GM19238 (cell line): Measurements from ENCODE around the gene ZEB1.
A peak's percentile ranks its signal among the peaks of the same experiment; 100 is the strongest.
"Not testable (repeated sequence)": the region's sequence is repeated elsewhere in the genome, so short reads cannot be mapped to it uniquely, and the experiment has no call there.

ENCODE experiments used
- DNase-seq: peaks from one replicate; pipeline ENCODE4 v3.0.0; 2011; ENCODE audit warnings: low spot score; ENCODE audit not compliant: insufficient read length

Gene ZEB1

DNA sequence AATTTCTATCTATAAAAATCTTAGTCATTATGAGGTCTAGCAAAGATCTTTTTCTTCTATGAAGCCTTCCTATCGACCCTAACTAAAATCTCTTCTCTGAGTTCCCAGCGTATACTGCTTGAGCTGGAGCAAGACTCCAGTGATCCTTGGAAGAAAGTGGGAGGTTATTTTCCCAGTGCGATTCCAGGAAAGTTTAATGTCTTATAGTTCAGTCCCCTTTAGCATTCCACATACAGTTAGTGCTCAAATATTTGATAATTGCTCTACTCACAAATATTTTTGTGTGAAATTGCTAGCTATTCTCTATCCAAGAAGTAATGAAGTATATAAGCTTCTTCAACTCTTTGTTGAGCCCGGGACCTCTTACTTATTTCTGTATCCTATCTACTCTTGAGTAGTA lies 47.7 kb downstream of the ZEB1 start:
- DNase-seq = no peak

DNA sequence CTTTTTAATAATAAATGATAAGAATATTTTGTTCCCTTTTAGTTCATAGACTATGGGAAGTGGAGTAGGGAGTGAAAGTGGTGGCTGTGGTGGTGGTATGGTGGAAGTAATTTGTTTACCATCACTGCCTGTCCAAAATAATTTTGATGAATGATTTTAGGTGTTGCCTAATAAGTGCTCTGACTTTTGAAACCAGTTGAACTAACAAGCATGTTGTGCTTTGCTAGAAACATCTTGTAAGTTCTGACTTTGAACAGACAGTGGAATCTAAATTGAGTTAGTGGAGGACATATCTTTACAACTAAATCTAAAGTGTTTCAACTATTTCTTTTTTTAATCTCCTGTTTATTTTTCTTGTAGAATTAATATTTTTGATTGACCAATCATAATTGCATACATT lies 49.7 kb downstream of the ZEB1 start:
- no peak for DNase-seq

DNA sequence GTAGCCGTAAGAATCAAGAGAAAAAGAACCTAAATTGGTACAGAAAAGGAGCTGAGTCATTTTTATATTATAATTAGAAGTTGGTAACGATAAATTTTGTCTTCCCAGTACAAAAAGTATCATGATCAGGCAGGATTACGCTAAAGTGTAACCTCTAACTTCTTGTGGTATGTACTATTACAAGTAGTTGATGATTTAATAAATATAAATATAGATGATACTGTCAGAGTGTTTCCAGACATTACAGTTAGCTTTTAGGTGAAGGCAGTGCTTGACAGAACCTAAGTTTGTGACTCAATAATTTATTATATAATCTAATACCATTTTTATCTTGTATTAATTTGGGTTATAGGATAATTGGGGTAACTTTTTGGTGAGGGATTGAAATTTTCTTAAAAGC lies 53.4 kb downstream of the ZEB1 start:
- DNase-seq = no peak

DNA sequence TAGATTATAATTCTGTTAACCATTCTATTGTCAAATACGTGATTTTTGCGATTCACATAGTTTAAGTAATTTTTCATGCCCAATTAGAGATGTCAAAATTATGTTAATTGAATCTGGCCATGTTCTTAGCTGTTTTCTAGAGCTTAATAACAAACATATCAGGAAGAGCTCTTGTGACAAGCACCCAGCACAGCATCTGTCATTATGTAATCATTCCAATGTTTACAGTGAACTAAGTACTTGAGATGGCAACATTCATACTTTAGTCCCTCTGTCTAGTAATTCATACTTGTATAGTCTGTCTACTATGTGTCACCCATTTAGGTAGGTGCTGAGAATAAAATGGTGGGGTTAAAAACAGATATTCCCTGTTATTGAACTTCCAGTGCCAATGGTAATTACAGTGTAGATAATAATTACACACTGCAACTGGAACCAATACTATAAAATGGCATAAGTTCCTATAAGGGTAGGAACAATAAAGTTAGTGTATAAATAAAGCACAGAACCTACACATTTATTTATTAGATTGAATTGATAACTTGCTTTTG lies 55.2 kb downstream of the ZEB1 start:
- no peak for DNase-seq

DNA sequence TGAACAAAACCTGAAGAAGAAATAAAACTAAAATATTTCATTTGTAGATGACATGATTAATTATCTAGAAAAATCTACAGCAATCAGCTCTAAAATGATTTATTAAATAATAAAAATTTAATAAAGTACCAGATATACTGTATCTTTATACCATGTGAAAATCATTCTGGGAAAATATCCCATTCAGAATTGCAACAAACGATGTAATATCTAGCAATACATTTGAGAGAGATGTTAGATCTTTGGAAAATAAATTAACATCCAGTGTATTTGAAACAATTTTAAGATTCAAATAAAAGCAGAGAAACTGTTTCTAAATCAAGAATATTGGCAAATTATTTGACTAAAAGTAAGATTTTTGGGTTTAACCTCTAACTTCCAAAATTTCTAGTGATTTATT lies 62.2 kb downstream of the ZEB1 start:
- DNase-seq = no peak

DNA sequence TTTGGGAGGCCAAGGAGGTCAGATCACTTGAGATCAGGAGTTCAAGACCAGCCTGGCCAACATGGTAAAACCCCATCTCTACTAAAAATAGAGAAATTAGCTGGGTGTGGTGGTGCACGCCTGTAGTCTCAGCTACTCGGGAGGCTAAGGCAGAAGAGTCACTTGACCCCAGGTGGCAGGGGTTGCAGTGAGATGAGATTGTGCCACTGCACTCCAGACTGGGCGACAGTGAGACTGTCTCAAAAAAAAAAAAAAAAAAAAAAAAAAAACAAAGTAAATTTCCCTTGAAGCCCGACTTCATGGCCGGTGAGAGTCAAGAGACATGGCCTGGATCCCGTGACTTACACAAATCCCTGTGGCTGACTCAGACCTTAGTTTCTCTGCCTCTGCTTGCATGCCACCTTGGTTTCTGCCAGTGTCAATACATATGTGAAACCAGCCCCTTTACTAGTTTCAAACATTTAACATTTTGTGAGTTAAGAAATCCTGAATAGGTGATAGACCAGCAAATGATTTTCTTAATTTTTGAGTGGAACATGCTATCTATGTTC lies 62.8 kb downstream of the ZEB1 start:
- no peak for DNase-seq

DNA sequence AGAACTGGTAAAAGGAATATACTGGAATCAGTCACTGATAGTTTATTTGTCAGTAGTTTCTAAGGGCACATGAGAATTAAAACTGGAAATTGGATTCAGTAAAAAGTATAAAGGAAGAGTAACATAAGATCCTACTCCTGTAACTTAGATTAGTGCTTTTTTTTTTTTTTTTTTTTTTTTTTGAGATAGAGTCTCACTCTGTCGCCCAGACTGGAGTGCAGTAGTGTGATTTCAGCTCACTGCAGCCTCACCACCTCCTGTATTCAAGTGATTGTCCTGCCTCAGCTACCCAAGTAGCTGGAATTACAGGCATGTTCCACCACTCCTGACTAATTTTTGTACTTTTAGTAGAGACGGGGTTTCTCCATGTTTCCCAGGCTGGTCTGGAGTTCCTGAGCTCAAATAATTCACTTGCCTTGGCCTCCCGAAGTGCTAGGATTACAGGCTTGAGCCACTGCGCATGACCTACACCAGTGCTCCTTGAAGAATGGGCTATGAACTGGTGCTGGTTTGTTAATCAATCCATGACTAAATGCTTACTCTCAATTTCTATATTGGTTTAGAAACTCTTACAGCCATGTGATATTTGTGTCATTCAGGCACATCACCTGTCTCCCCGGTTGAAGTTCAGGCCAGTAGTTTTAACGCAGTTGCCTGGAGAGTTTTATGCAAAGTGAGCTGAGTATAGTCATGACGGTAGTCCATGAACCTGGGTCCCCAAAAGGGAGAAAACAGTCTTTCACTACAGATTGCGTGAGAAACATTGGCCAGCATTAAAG lies 65.0 kb downstream of the ZEB1 start:
- DNase-seq = peak; percentile 27

DNA sequence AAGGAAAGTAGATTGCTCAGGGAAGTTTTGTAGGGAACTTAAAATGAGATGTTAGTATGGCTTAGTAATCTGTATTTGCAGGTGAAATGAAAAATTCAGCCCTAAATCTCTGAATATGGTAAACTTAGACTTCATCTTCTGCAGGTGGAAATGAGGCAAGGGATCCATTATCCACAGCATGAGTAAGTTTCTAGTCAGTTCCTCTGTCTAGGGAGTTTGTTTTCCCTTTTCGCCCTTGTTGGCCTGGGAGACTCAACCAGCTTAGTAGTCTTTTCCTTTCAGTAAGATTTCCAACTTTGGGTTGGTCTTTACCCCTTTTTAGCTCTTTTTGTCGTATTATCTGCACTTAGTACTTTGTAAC lies 65.6 kb downstream of the ZEB1 start:
- no peak for DNase-seq

DNA sequence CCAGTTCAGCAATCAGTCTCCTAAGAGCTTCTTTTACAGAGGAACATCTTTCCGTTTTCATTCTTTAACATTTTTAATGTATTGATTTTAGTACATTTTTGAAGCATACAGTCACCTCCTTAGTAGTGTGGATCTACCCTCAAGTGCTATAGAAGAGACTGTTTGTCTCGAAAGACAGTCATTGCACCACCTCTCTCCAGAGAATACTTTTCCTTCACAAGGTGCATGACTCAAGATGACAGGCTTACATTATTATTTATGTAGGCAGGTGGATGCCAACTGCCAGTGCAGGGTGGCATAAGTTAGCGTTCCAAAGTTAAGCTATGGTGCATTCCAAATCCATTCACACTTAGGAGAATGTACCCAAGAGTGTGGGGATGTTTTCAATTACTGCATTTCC lies 71.8 kb downstream of the ZEB1 start:
- no peak for DNase-seq

DNA sequence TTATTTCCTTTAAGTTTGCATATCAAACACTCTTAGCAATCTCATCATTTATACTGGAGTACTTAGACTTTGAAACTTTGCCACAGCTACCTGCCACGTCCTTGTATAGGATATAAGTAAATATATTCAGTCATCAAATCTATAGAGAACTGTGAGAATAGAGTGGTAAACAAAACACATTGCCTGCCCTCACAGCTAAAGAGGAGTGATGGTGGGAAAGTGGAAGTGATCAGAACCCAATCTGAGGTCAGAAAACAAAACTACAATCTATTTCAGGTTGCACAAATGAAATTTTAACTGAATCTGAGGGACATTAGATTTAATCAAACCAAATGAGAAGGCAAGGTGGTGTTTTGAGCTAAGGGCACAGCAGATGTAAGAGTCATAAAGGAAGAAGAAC lies 74.8 kb downstream of the ZEB1 start:
- DNase-seq = no peak

DNA sequence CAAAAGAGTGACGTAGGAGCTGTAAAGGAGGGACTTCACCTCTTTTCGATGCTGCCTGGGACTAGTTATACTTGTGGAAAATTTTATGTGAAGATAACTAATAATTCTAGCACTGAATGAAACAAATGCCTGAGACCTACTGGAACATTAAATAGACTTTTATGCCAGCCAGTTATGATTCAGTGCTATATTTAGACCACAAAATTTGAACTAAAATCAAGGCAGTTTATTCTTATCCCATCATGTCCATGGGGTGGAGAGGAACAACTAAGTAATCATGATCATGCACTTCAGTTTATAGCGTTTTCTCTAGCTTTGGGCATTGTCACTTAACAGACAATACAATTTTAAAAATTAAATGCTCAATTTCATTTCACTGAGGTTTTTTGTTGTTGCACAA lies 76.7 kb downstream of the ZEB1 start:
- DNase-seq = no peak

DNA sequence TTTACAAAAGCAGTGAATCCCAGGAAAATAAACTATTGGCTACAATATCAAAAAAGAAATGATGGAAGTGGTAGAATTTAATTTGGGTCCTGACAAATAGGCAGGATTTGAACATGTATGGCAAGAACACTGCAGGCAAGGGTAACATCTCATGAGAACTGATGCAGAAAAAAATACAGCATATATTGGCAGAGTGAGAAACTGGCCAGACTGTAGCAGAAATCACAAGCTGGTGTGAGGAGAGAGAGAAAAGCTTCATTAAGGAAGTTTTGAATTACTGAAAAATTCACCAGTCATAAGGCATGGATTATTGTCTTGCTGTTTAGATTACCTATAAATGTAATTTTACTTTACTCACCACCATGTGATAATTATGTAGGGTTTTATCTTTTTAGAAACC lies 77.4 kb downstream of the ZEB1 start:
- DNase-seq = no peak

DNA sequence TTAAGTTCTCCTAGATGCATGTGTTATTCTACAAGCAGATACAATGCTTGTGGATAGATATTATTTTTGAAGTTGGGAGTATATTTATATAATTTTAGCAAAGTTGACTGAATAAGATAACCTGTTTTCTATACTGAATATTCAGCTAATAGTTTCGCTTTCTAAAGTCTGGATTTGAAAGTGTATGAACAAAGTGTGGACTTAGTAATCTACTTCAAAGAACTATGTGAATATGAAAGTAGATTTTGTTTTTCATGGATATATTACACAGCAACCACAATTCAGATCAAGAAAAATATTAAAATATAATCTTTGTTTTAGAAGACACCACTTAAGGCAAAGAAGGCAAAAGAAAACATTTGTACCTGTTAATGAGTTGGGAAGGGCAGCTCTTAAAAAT lies 78.8 kb downstream of the ZEB1 start:
- DNase-seq = no peak

DNA sequence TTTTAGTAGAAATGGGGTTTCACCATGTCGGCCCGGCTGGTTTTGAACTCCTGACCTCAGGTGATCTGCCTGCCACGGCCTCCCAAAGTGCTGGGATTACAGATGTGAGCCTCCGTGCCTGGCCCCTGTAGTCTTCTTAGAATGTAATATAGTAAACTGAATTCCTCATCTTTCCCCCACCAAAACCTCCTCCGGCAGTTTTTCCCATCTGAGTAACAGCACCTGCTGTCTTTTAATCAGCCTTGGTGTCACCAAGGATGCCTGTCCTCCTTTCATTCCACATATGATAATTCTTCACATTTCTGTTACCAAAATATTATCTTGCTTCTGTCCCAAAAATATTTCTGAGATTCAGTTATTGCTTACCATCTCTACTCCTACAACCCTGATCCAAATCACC lies 80.2 kb downstream of the ZEB1 start:
- DNase-seq = no peak

DNA sequence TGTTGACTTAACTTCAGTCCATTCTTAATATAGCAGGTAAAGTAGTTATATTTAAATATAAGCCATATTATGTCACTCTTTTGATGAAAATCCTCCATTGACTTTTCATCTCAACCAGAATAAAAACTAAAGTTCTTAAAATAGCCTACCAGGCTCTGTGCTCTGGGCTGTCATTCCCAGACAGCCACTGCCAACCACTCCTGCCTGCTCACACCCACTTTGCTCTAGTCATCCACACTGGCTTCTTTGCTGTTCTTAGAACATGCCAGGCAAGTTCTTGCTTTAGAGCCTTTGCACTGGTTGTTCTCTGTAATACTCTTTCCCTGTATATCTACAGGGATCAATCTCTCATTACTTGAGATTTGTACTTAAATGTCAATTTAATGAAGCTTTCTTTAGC lies 80.6 kb downstream of the ZEB1 start:
- no peak for DNase-seq

DNA sequence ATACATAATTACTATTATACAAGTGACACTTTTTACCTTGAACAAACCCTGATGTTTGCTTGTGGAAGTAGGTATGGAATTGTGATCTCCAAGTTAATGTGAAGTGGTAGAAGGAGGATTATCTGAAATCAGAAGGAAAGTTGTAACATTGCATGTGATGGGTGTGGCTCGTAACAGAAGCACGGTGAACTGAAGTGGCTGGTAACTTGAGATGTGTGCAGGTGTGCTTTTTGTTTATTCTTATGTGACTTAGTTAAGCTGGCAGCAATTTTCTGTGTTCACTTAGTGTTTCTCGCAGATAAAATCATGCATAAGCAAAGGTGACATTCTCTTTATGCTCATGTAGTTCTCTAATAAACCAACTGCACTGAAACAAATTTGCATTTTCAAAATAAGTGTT lies 82.3 kb downstream of the ZEB1 start:
- no peak for DNase-seq

DNA sequence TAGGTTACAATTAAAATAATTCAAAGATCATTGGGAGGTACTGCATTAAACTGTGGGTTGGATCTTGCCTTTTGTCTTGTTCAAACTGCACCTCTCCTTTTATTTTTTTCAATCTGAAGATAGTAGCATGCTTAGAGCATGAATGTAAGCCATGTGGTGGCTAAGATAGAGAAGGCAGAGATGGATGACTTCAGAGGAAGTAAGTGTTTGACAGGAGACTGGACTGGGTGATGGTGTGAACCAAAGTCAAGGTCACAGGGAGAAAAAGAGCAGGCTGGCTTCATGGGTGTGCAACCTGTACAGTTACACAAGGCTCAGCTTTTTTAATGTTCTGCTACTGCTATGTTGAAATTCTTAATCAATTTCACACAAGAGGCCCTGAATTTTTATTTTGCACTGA lies 85.6 kb downstream of the ZEB1 start:
- DNase-seq = no peak

DNA sequence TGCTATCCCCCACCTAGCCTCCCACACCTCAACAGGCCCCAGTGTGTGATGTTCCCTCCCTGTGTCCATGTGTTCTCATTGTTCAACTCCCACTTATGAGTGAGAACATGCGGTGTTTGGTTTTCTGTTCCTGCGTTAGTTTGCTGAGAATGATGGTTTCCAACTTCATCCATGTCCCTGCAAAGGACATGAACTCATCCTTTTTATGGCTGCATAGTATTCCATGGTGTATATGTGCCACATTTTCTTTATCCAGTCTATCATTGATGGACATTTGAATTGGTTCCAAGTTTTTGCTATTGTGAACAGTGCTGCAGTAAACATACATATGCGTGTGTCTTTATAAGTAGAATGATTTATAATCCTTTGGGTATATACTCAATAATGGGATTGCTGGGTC lies 86.8 kb downstream of the ZEB1 start:
- DNase-seq = not testable (repeated sequence)

DNA sequence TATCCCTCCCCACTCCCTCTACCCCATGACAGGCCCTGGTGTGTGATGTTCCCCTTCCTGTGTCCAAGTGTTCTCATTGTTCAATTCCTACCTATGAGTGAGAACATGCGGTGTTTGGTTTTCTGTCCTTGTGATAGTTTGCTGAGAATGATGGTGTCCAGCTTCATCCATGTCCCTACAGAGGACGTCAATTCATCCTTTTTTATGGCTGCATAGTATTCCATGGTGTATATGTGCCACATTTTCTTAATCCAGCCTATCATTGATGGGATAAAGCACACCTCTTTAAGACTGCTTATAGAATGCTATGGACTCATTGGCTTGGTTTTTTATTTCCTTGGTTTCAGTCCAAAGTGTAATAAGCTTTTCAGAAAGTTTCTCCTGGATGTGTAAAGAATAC lies 93.4 kb downstream of the ZEB1 start:
- not testable (repeated sequence) for DNase-seq

DNA sequence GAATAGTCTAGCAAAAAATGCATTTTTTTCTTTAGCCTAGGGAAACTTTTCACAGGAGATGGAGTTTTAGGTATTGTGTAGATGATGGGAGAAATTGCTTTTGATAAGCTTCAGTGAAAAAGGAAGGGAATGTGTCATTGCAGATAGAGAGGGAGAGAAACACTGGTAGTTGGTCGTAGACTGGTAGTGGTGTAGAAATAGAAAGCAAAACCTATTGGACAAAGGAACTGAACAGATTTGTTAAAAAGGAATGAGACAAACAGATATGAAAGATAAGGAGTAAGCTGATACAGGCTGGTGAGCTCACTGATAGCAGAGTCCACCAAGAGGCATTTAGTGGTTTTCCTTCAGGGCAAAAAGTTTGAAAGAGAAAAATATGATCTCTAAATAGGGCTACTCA lies 94.3 kb downstream of the ZEB1 start:
- DNase-seq = no peak

DNA sequence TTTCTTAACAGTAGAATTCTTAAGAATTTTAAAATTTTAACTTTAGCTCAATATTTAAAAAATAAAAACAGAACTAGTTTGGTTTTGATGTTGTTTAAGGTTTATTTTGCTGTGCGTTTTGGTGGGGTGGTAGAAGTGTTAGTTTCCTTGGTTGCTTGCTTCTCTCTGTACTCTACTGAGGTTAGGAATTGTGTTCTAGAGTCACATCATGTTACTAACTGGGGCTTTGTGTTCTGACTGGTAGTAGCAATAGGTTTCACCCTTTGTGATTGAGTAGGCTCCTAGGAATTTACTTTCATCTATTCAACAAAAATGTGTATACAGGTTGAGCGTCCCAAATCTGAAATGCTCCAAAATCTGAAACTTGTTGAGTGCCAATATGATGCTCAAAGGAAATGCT lies 99.5 kb downstream of the ZEB1 start:
- DNase-seq = no peak

DNA sequence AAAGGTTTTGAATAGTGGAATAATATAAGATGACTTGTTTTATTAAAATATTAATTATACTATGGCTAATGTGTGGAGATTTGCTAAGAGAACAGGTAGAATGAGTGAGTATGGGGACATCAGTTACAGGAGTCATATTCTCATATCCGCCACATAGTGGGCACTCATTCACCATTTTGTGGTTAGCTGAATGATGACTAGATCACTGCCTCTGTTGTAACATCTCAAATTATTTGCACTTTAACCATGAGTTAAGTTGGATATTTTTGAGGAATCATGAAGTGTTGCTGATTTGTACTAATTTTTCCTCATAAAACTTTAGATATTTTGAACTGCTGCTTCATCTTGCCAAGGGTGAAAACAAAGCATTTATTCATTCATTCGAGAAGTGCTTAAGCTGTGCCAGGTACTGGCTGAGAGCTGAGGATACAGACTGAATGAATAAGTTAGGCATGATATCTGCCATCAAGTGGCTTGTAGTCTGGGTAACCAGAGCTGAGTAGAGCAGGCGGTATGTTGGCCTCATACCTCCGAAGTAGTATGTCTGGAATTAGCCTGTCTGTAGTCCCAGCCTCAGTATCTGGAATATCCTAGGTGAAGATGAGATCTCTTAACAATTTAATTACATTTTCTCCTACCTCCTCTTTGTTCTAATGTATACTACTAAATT lies 100.5 kb downstream of the ZEB1 start:
- DNase-seq = no peak

DNA sequence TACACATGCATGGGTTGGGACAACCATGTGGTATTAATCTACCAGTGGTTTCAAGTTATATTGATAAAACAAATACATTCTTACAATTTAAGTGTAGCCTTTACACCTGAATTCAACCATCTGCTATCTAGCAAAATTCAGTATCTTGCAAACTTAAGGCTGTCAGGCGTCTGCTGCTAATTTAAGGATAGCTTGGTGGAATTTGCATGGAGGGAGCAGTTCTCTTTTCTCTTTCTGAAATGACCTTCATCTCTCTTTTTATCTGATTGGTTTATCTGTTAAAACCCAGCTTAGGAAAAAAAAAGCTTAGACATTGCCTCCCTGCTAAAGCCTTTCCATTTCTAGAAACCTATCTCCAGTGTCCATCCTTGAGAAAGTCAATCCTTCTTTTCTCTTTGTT lies 102.3 kb downstream of the ZEB1 start:
- DNase-seq = no peak
